ENCODE data around the gene TLL1. TPM values are rescaled to one million over a fixed set of nuclear protein-coding genes. Genes with fewer than 3 reads are reported as not detected.

The TLL1 gene
- total and polyA plus RNA-seq, 2 of the 13 experiments (the other 11 are each of a cell fraction or from before 2014, with no cell fraction given): not detected

GRCh38 chr4:166066936-166067335 is 193.9 kb downstream of the TLL1 start:
- no TSS peak for BruUV-seq (replicated peaks)
- no peak for TF ChIP-seq NR2C2 (CRISPR knock-in tag; IDR thresholded peaks at IDR 0.05; ENCODE audit: borderline replicate concordance)
- TF ChIP-seq ZNF891 (CRISPR knock-in tag; IDR thresholded peaks at IDR 0.05): no peak
- no peak for TF ChIP-seq BCLAF1 (IDR thresholded peaks at IDR 0.05)
- no peak for TF ChIP-seq FOXK1 (CRISPR knock-in tag; IDR thresholded peaks at IDR 0.05; ENCODE audit: borderline replicate concordance, low read depth)
- no peak for TF ChIP-seq DPF2 (CRISPR knock-in tag; IDR thresholded peaks at IDR 0.05; ENCODE audit: borderline replicate concordance, low read depth)
- TF ChIP-seq, protein P1, sequence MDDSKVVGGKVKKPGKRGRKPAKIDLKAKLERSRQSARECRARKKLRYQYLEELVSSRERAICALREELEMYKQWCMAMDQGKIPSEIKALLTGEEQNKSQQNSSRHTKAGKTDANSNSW (CRISPR knock-in tag; IDR thresholded peaks at IDR 0.05; ENCODE audit: borderline replicate concordance): no peak
- no peak for TF ChIP-seq U2AF1 (optimal IDR thresholded peaks at IDR 0.05; ENCODE audit: low read depth, low read length)
- no peak for TF ChIP-seq KLF15 (CRISPR knock-in tag; IDR thresholded peaks at IDR 0.05; ENCODE audit: borderline replicate concordance)
- peak; percentile 58 for TF ChIP-seq CEBPB (IDR thresholded peaks at IDR 0.05; ENCODE audit: borderline replicate concordance, low read depth, low read length)
- H3K36me3 ChIP-seq (replicated peaks in 1 of 2; ENCODE audit: control insufficient read depth in 1 of 2, insufficient read depth in 2 of 2, low read length in 2 of 2): no peaks in the 10 kb centered on the region
- intact Hi-C loops (cut with micrococcal nuclease; ENCODE audit: unreplicated experiment) (no loop called here), in situ Hi-C loops (cut with HindIII; ENCODE audit: extremely low pct_ligation_motif_present, low pct_unique_long_range_greater_than_20kb) (no loop called here)
- no peak for DNase-seq (ENCODE audit: low spot score)
- ChIA-PET CTCF (ENCODE audit: low intra/inter-chr PET ratio, low total read pairs) (no interaction called here), POLR2A (no interaction called here)
- no peaks in the 10 kb centered on the region for H3K79me2 ChIP-seq (ENCODE audit: insufficient read depth, low read length)
- no peak overlapping the region for H3K4me2 ChIP-seq (ENCODE audit: low read depth, low read length)
- no peak overlapping the region for H2AFZ ChIP-seq (ENCODE audit: low read length)
- no peak overlapping the region for H3K27ac ChIP-seq (ENCODE audit: extremely low read length, insufficient read depth, low read length)
- ATAC-seq: no peak
- no peaks in the 10 kb centered on the region for H3K4me1 ChIP-seq (ENCODE audit: insufficient read depth, low read length)
- WGBS (ENCODE audit: low lambda C conversion rate): 60% methylated on average over 1 of the region's 1 CpG
- H3K27me3 ChIP-seq (ENCODE audit: control insufficient read depth in 1 of 2, insufficient read depth in 2 of 2, low read length in 2 of 2): no peaks in the 10 kb centered on the region
- no peaks in the 10 kb centered on the region for H3K9me3 ChIP-seq (ENCODE audit: low read length)
- no peak overlapping the region for H3K4me3 ChIP-seq (replicated peaks in 1 of 3; ENCODE audit: insufficient read depth in 1 of 3, low read depth in 2 of 3, low read length in 3 of 3)
- no peak for FAIRE-seq
- no peaks in the 10 kb centered on the region for H4K20me1 ChIP-seq (ENCODE audit: insufficient read depth, low read length)
- H3K9ac ChIP-seq (ENCODE audit: insufficient read depth, low read depth, low read length): no peak overlapping the region

All from HepG2 (cell line).